Measurements from ENCODE around the gene GPHN.
"Not testable (repeated sequence)": the region's sequence is repeated elsewhere in the genome, so short reads cannot be mapped to it uniquely, and the experiment has no call there.

Gene GPHN

DNA sequence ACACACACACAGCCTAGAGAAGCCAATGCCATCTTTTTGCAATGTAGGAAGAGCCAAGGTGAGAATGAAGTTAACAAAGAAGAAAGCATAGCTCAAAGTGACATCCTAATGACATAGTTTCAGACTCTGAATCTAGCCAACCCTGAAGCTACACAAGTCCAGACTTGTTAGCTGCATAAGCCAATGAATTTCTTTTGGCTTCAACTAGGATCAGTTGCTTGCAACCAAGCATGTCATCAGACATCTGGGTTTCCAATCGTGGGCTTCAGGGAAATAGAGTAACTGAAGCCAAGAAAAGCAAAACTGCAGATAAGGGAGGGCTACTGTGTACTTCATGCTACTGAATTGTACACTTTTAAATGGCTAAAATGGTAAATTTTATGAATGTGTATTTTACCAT is 4.4 kb upstream of the GPHN start:
- no peak for DNase-seq

DNA sequence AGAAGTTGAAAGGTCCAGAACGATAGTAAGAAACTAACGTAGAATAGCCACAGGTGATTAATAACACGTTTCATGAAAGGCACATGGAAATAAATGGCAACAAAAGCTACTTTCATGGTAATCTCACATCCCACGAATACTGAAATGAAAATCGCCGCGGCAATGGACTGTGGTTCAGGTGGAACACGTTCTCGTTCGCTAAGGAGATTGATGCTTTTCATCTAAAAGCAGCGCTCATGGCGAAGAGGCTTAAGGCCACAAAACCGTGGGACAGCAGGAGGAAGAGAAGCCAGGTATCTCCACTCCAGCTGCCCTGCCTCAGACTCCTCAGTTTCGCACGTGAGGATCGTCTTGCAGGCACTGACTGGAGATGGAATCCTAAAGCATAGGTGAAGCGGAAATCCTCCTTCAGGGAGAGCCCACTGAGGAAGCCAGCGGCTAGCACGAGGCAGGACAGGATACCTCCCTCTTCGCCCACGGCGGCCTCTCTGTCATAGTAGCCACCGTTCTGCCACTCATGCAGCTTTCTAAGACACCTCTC is 696 bp upstream of the GPHN start:
- no peak for DNase-seq

DNA sequence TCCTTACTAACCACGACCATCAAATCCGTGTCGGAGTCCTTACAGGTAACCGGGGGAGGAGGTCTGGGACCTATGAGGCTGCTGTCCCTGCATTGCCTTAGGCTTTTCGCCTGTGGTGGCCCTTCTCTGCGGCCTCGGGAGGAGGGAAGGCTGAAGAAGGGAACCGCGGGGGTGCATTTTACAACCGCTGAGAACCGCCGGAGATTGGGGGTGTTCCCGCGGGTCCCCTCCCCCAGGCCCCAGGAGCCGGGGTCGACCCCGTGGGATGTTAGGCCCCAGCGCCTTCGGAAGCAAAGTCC is 549 bp downstream of the GPHN start:
- DNase-seq: no peak

DNA sequence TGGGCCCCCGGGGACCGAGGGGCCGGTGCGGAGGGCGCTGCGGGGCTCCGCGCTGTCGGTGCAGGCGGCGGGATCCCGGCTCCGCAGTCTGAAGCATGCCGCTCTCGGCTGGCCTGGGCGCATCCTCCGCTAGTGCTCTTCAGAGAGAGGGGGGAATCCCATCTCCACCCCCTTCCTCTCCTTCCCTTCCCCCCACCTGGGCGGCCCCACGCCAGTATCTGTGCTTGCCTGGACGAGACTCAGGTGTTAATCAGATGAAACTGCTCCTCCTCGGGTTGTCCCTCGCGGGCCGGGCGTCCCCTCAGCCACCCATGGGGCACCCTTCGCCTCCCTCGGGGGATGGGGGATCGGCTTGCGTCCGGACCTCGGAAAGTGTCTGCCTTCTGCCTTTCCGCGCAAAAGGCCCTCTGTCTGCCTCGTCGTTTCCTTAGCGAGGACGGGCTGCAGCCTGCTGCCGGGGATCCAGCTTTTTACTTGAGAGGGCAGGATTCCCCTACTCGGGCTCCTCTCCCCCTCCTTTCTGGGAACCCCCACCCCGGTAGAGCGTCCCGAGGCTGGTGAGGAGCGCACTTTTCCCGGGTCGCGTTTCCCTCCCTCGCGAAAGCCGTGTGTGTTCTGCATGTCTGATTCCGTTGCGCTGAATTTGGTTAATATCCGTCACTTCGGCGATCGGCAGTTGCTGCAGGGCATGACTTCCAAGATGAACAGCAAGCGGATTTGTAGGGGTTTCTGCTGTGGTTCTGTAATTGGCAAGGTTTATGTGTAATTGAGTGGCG is 1.1 kb downstream of the GPHN start:
- DNase-seq: peak; percentile 62

DNA sequence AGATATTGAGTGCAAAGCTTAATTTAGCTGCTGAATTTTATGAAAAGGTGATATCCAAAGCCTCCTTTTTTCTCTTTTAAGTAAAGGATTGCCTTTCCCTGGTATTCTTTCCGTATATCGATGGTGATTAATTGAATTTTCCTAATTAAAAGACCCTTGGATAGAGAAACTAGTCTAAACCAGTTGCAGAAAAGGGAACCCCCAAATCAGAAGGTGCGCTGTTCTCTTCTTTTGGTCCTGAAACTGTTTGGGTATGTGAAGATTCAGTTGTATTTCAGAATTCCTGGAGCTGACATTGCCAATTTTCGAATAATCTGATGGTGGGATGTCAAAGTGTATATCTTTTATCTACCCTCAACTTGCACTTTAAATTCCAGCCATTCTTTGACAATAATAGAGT is 1.9 kb downstream of the GPHN start:
- no peak for DNase-seq

DNA sequence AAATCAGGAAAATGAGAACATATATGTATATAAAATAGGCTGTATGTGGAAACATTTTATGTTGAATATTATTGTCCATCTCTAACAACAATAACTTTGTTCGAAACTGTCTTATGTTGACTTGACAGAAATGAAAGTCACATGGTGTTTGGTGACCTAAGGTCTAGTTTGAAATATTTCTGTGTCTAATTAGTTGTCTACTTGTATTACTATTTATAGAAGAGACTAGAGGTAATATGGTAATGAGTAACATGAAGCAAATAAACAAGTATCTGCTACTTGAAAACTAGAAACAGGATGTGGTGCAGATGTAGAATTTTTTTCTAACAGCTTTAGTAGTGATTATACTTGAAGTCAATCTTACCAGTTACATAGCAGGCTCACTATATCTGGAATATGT is 3.9 kb downstream of the GPHN start:
- DNase-seq: no peak

DNA sequence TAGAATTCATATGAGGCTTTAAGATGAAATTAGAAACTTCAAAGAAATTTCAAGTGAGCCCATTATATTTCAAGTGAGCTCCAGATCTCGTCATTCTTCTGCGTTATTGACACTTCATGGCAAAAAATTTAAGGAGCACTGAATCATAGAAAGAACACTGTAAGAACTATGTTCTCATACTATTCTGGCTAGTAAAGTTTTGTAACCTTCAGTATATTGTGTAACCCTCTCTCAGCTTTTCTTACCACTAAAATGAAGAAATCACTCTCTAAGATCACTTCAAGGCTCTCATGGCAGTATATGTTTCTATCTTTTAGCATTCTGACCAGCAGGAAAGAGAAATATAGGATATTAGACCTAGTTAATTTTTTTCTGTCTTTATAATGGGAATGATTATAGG is 6.3 kb downstream of the GPHN start:
- no peak for DNase-seq

DNA sequence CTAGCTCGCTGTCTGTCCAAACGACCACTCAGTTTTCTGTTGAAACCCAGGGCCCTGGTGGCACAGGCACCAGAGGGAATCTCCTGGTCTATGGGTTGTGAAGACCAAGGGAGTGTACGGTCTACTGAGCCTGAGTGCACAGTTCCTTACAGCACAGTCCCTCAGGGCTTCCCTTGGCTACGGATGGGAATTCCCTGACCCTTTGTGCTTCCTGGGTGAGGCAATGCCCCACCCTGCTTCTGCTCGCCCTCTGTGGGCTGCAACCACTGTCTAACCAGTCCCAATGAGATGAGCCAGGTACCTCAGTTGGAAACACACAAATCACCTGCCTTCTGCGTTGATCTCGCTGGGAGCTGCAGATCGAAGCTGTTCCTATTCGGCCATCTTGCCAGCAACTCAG is 22.6 kb downstream of the GPHN start:
- DNase-seq: no peak

DNA sequence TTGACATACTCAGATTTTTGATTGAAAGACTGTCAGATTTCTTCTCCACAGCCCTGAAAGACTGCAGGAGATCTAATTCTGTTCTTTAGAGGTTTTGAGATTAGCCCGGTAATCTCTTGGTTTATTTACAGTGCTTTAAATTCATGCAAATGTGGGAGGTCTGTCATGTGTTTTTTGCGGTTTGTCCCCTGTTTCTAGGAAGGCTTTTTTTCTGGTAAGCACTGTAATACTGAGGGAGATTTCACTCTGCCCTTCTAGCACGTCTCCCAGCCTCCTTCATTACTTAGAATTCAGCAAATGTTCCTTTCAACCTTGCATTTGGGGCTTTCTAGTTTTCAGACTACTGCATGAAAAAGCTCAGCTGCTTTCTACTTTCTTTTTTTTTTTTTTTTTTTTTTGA is 31.1 kb downstream of the GPHN start:
- no peak for DNase-seq

DNA sequence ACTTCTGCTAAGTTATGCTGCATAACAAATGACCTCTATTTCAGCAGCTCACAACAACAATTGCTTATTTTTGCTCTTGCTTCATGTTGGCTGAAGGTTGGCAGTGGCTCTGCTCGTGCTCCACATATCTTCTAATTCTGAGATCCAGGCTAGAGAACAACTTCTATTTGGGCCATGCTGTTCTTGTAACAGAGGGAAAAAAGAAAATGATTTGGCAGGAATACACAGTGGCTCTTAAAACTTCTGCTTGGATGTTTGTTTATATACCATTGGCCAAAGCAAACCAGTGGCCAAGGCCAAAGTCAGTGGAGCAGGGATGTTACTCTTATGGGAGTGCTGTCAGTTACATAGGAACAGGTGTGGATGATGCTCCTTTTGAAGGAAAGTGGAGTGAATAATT is 32.1 kb downstream of the GPHN start:
- DNase-seq: no peak

DNA sequence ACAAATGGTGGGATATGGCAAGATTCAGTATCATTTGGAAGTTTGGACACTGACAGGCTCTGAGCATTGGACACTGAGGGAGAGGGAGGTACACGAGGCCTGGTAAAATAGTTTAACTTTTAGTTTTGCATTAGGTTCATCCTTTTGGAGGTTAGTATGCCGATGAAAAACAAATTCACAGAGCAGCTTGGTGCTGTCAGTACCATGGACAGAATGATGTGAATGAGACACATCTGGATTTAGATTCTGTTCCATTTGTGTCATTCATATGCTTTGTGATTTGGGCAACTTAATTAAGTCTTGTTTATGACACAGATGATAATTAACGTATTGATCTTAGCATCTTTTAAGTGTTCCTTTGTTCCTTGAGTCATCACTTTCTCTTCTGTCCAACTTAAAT is 33.7 kb downstream of the GPHN start:
- DNase-seq: no peak

DNA sequence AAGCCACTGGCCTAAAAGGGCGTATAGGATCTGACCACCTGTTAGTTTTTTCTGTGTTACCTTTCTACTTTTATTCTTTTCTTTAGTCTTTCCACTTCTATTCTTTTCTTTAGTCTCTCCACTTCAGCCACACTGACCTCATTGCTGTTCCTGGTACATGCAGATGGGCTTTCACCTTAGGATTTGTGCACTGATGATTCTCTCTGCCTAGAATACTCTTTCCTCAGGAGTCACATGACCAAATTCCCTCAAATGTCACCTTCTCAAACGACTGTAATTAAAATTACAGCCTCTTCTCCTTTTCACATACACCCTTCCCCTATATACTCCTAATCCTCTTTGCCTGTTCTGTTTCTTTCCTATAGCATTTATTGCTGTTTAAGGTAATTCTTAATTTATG is 36.0 kb downstream of the GPHN start:
- no peak for DNase-seq

DNA sequence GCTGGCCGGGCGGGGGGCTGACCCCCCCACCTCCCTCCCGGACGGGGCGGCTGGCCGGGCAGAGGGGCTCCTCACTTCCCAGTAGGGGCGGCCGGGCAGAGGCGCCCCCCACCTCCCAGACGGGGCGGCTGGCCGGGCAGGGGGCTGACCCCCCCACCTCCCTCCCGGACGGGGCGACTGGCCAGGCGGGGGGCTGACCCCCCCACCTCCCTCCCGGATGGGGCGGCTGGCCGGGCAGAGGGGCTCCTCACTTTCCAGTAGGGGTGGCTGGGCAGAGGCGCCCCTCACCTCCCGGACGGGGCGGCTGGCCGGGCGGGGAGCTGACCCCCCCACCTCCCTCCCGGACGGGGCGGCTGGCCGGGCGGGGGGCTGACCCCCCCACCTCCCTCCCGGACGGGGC is 37.2 kb downstream of the GPHN start:
- not testable (repeated sequence) for DNase-seq

DNA sequence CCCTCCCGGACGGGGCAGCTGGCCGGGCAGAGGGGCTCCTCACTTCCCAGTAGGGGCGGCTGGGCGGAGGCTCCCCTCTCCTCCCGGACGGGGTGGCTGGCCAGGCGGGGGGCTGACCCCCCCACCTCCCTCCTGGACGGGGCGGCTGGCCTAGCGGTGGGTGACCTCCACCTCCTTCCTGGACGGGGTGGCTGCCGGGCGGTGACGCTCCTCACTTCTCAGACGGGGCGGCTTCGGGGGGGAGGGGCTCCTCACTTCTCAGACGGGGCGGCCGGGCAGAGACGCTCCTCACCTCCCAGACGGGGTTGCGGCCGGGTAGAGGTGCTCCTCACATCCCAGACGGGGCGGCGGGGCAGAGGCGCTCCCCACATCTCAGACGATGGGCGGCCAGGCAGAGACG is 37.8 kb downstream of the GPHN start:
- DNase-seq: not testable (repeated sequence)

DNA sequence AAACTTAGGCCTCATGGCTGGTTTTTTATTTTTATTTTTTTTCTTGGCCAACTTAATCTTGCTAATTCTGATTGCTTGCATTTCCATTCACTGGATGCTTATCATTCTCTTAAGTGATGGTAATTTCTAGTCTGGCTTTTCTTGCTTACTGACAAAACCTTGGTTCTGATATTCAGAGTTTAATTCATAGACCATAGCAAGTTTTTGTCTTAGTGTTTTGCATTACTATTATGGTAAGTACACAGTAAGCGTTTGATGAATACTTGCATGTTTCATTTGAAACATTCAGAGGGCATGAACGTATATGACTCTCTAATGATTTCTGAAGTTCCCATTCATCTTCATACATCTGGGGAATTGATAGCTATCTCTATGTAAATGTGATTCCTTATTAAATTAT is 55.8 kb downstream of the GPHN start:
- no peak for DNase-seq

DNA sequence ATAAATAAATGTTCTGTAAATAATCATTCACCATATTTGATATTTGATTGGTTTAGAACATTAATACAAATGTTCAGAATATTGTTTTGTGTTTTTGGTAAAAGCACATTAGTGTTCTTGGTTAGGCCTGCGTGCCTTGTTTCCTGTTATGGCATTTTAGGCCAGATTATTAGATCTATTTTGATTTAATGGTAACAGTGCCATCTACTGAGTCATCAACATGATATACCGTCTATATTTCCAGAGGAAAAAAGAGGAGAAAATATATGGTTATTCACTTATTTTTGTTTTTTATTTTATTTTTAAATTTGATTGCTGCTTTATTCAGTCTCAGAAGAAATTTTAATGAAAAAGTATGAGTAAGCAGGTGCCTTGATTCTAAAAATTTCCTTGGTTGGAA is 60.3 kb downstream of the GPHN start:
- no peak for DNase-seq

DNA sequence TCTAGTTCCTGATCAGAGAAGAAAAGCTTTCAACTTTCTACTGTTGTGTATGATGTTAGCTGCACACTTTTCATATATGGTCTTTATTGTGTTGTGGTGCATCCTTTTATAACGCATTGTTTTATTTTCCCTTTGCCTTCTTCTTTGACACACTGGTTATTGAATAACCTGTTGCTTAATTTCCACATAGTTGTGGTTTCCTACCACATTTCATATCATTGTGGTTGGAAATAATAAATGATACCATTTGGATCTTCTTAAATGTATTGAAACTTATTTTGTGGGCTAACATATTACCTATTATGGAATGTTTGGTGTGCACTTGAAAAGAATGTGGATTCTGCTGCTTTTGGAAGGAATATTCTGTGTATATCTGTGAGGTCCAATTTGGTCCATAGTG is 64.9 kb downstream of the GPHN start:
- no peak for DNase-seq

DNA sequence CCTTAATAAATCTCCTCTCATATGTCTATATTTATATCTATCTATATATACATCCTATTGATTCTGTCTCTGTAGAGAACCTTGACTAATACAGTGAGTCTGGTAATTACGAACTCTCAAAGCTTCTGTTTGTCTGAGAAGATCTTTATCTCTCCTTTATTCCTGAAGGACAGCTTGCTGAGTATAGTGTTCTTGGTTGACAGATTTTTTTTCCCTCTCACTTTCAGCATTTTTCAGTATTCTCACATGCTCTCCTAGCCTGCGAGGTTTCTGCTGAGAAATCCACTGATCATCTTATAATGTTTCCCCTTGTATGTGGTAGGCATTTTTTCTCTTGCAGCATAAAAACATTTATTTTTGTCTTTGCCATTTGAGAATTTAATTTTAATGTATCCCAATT is 67.1 kb downstream of the GPHN start:
- no peak for DNase-seq

DNA sequence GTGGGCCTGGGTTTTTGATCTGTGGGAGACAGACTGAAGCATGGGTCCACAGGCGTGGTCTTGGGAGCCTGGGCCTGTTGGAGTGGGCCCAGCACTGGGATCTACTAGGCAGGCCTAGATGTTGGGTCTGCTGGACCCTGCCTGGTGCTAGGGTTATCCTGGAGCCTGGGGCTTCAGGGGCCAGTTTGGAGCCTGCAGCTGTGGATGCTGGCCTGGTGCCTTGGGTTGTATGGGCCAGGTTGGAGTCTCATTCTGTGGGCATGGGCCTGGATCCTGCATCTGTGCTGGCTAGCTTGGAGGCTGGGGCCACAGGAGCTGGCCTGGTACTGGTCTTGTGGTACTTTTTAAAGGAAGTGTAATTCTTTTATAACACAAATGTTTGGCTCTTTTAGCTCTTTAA is 68.0 kb downstream of the GPHN start:
- DNase-seq: no peak

DNA sequence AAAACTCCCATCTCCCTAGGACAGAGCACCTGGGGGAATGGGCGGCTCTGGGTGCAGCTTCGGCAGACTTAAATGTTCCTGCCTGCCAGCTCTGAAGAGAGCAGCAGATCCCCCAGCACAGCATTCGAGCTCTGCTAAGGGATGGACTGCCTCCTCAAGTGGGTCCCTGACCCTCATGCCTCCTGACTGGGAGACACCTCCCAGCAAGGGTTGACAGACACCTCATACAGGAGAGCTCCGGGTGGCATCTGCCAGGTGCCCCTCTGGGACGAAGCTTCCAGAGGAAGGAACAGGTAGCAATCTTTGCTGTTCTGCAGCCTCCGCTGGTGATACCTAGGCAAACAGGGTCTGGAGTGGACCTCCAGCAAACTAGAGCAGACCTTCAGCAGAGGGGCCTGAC is 79.8 kb downstream of the GPHN start:
- DNase-seq: not testable (repeated sequence)

DNA sequence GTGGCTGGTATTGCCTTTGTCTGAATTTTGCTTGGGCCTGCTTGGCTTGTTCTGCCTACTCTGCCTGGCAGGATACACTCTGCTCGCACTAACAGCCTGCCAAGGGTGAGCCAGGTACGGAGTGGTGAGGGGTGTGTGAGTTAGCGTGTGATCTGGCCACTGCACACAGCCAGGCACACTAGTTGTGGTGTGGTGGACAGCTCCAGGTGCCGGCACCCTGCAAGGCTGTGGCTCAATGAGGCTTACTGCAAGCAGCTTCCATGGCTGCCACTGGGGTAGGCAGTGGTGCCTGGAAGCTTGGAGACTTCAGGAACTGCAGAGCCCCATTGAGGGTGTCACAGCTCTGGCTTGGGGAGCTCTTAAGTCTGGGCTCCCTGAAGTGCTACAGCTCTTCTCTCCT is 87.4 kb downstream of the GPHN start:
- DNase-seq: no peak

DNA sequence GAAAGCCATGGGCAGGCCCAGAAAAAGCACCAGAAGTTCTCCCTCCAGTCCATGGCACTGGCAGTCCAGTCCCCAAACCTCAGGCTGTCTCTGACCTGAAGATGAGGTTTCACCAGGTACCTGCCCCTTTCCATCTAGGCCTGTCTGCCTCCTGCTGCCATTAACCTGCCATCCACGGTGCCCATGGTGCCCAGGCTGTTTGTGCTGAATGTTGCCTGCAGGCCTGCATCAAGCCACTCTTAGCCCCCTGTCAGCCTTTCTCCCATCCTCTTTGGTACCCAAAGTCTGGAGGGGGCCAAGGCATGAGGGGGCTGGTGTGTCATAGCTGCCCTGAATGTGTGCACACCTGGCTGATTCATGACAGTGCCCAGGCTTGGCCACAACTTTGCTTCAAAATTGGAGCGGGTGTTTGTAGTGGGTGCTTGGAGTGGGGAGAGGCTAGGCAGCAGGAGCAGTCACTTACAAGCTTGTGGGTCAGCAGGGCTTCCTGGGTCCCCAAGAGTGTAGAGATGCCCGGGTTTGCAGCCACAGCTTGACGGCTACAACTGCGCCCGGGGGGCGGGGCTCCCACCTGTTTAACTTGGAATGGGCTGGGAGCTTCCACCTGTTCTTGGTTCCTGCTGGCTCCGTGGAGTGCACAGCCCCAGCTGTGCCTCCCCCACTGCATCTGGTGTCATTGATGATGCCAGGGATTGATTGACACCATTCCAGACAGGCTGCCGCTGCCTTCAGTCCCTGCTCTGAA is 88.5 kb downstream of the GPHN start:
- DNase-seq: no peak

DNA sequence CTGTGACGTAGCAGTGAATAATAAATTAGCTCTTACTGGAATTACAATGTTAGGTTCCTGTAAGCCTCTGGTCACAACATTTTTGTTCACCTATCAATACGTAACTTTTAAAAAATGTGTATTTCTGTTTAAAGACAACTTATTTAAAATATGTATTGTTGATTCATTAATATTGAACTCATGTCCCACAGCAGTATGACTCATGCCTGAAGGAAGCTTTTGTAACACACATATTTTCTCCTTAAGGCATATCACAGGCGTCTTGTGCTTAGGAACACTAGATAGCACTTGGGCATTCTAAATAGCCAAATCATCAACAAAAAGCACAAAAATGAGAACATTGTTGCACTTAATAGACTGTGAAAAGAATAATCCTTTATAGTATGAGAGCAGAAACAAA is 92.5 kb downstream of the GPHN start:
- DNase-seq: no peak

DNA sequence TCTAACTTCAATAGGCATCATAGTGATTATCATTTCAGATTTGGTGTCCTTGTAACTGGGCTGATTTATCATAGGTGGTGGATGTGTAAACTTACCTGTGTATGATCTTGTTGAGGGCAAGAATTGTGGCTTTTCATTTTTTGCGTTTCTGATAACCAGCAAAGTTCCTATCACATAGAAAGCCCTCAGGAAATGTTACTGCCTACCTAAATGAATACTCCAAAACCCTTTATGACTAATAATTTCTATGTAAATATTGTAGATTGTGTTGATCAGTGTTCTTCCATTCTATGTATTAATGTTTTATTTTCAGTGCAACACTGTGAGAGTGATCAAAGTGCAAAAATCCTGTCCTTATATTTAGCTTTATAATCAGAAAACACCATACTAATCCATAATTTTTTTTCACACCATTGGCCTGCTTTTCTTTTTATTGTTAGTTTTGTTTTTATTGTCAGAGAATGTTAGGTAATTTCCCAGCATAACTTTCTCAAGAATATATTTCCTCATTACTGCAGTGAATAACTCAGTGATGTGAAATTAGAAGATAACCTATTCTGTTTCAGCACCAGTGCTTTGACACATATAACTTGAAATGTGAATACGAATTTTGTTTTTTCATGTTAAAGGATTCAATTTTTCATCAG is 94.1 kb downstream of the GPHN start:
- DNase-seq: no peak

Data from right forelimb (tissue), 1 donor.